ENCODE data around the gene AUH.

GRCh38 chr9:91298311-91298710, 63.4 kb downstream of the AUH start:
- TF ChIP-seq EZH2 (IDR thresholded peaks at IDR 0.05): no peak
- TF ChIP-seq POLR2AphosphoS5 (IDR thresholded peaks at IDR 0.05; ENCODE audit: borderline replicate concordance, low read depth, low read length): no peak
